Measurements from ENCODE around the gene ABCB11. TPM values are rescaled to one million over a fixed set of nuclear protein-coding genes. Genes with fewer than 3 reads are reported as not detected.

ABCB11 gene
- polyA plus RNA-seq, 1 of the 3 experiments (the other 2 are of a cell fraction) = not detected

- Histone ChIP-seq H3F3A (replicated peaks; ENCODE audit: insufficient read depth) (no peaks in the 10 kb centered on the region), H3K9me2 (no peaks in the 10 kb centered on the region), H3K4me1 (ENCODE audit: control insufficient read depth in 1 of 2, insufficient read depth in 2 of 2, low read depth in 1 of 2, low read length in 1 of 2) (peaks cover 0 to 2% of the 10 kb centered on the region in 2 experiments; a peak in 2 of 4 replicates), H3K9me3 (no peaks in the 10 kb centered on the region), H3K4me3 (ENCODE audit: low read depth in 2 of 2, low read length in 1 of 2) (no peak overlapping the region), H3K79me2 (ENCODE audit: insufficient read depth) (no peaks in the 10 kb centered on the region), H2AFZ (ENCODE audit: low read depth) (no peak overlapping the region), H3K27me3 (ENCODE audit: insufficient read depth) (peaks cover 4% of the 10 kb centered on the region; the same call in 1 of the 2 replicates), H3K9ac (no peak overlapping the region), H3K36me3 (replicated peaks in 1 of 2; ENCODE audit: control insufficient read depth in 1 of 2, insufficient read depth in 2 of 2, low read length in 1 of 2) (no peaks in the 10 kb centered on the region), H3K4me2 (no peak overlapping the region), H4K20me1 (ENCODE audit: insufficient read depth) (no peaks in the 10 kb centered on the region), H3K27ac (ENCODE audit: low read depth in 2 of 2, low read length in 1 of 2) (no peak overlapping the region)
- DNase-seq = no peak
- ChIA-PET CTCF (no interaction called here), POLR2A (no interaction called here)
- no peak for TF ChIP-seq MAX (IDR thresholded peaks at IDR 0.05; ENCODE audit: low read depth)
- TF ChIP-seq FOXM1 (IDR thresholded peaks at IDR 0.05; ENCODE audit: low read depth) = no peak
- TF ChIP-seq TCF12 (IDR thresholded peaks at IDR 0.05) = no peak
- no peak for TF ChIP-seq CTCF (IDR thresholded peaks at IDR 0.05)
- TF ChIP-seq IRF3 (IDR thresholded peaks at IDR 0.05; ENCODE audit: low read depth, low read length) = no peak
- TF ChIP-seq RCOR1 (IDR thresholded peaks at IDR 0.05; ENCODE audit: low read length) = no peak
- no peak for TF ChIP-seq EP300 (IDR thresholded peaks at IDR 0.05; ENCODE audit: borderline replicate concordance in 1 of 2, low read depth in 1 of 2, low read length in 1 of 2)
- WGBS (ENCODE audit: low lambda C conversion rate) = 36% methylated on average over 3 of the region's 3 CpGs
Measured at GRCh38 chr2:168929031-168929430, 102.1 kb downstream of the ABCB11 start.

GRCh38 chr2:168928113-168928831 is 102.9 kb downstream of the ABCB11 start:
- CTCF ChIA-PET = interaction anchor here (0.7 kb wide), 1 partner anchor 15 kb away, joined by 3 read pairs; no protein-coding TSS in a partner anchor
- Histone ChIP-seq H4K20me1 (ENCODE audit: insufficient read depth) (no peaks in the 10 kb centered on the region), H3K4me3 (ENCODE audit: low read depth in 2 of 2, low read length in 1 of 2) (no peak overlapping the region), H3K27ac (ENCODE audit: low read depth in 2 of 2, low read length in 1 of 2) (no peak overlapping the region), H3K4me2 (no peak overlapping the region), H3K27me3 (ENCODE audit: insufficient read depth) (peaks cover 4% of the 10 kb centered on the region; the same call in 1 of the 2 replicates), H2AFZ (ENCODE audit: low read depth) (no peak overlapping the region), H3K9me3 (no peaks in the 10 kb centered on the region), H3K4me1 (ENCODE audit: control insufficient read depth in 1 of 2, insufficient read depth in 2 of 2, low read depth in 1 of 2, low read length in 1 of 2) (peaks cover 0 to 2% of the 10 kb centered on the region in 2 experiments; a peak in 2 of 4 replicates), H3K9me2 (no peaks in the 10 kb centered on the region), H3K36me3 (replicated peaks in 1 of 2; ENCODE audit: control insufficient read depth in 1 of 2, insufficient read depth in 2 of 2, low read length in 1 of 2) (no peaks in the 10 kb centered on the region), H3K9ac (no peak overlapping the region), H3F3A (replicated peaks; ENCODE audit: insufficient read depth) (no peaks in the 10 kb centered on the region), H3K79me2 (ENCODE audit: insufficient read depth) (no peaks in the 10 kb centered on the region)
- WGBS (ENCODE audit: low lambda C conversion rate) = 49% methylated on average over 3 of the region's 3 CpGs
- POLR2A ChIA-PET = no interaction called here
- no peak for TF ChIP-seq CTCF (IDR thresholded peaks at IDR 0.05)
- TF ChIP-seq NRF1 (IDR thresholded peaks at IDR 0.05; ENCODE audit: low read depth, low read length) = no peak
- DNase-seq = no peak

Data from SK-N-SH (cell line).